HCT116 (cell line): ENCODE data around the gene TMC6. TPM values are rescaled to one million over a fixed set of nuclear protein-coding genes. Genes with fewer than 3 reads are reported as not detected.

Experiments
- ATAC-seq: fragments of 200-7000 bp; cut with Tn5 transposase; 2 replicates; pipeline ENCODE4 v1.9.1; 2020; ENCODE audit warnings: mild to moderate bottlenecking, moderate library complexity
- BruUV-seq: library from RNA; stranded (reverse); fragments of 400-500 nt; replicated peaks from 2 replicates; lab custom pipeline; 2021; lab: Mats Ljungman, UMichigan
- CTCF ChIA-PET: fragments of 300-600 bp; sonication (Branson Sonifier 250); formaldehyde crosslinking; loops from one replicate; lab custom pipeline; 2021; ENCODE audit warnings: antibody characterized with exemption; lab: Charles Lee
- POLR2A ChIA-PET: fragments of 300-600, 350-600 bp; sonication (Branson Sonifier 250); formaldehyde crosslinking; loops from one replicate; lab custom pipeline; 2021; ENCODE audit warnings: antibody characterized with exemption; lab: Charles Lee
- RAD21 ChIA-PET, 2 experiments: fragments of 300-600 bp; sonication (Branson Sonifier 250); formaldehyde crosslinking; loops; one replicate each; lab custom pipeline; 2023; ENCODE audit warnings: low total read pairs in 2 of 2; ENCODE audit not compliant: uncharacterized antibody in 2 of 2, unreplicated experiment in 2 of 2, low non-redundant PET in 1 of 2; lab: Charles Lee
- DNase-seq: peaks from one replicate; pipeline ENCODE4 v3.0.0-alpha.2; 2010; ENCODE audit warnings: low read depth, low spot score
- H2AFZ ChIP-seq: fragments of 200-600 bp; shearing (Covaris generic), sonication (generic); 2 replicates; pipeline ENCODE4 v1.6.1; 2017; ENCODE audit warnings: low read depth, mixed run types, mixed read lengths, antibody characterized with exemption, low read length; ENCODE audit not compliant: poor library complexity, severe bottlenecking
- H3K27ac ChIP-seq: 2 replicates; pipeline ENCODE4 v1.5.1; 2012; ENCODE audit warnings: low read depth, low read length
- H3K27me3 ChIP-seq: fragments of 200-600 bp; sonication (generic); 2 replicates; pipeline ENCODE4 v1.6.1; 2016; ENCODE audit warnings: mixed run types, low read length, mixed read lengths; ENCODE audit not compliant: insufficient read depth
- H3K36me3 ChIP-seq, 2 experiments: fragments of 200-500 bp in 1 of 2; fragments of 200-600 bp in 1 of 2; sonication (Bioruptor generic) in 1 of 2; sonication (generic) in 1 of 2; 2 replicates each; pipeline versions ENCODE4 v1.5.1 to v1.6.1; 2014 to 2016; ENCODE audit warnings: low read length in 2 of 2, inconsistent platforms in 1 of 2, mixed read lengths in 1 of 2, mixed run types in 1 of 2; ENCODE audit not compliant: insufficient read depth in 2 of 2, control insufficient read depth in 1 of 2
- H3K4me1 ChIP-seq, 2 experiments: fragments of 200-600 bp in 1 of 2; sonication (generic) in 1 of 2; 2 replicates each; pipeline versions ENCODE4 v1.5.1 to v1.6.1; 2012 to 2017; ENCODE audit warnings: low read length in 2 of 2, inconsistent platforms in 1 of 2, mild to moderate bottlenecking in 1 of 2, mixed read lengths in 1 of 2, mixed run types in 1 of 2, moderate library complexity in 1 of 2; ENCODE audit not compliant: insufficient read depth in 2 of 2, control insufficient read depth in 1 of 2
- H3K4me2 ChIP-seq: fragments of 200-600 bp; sonication (generic); 2 replicates; pipeline ENCODE4 v1.6.1; 2017; ENCODE audit warnings: mixed run types, low read length, mixed read lengths
- H3K4me3 ChIP-seq, 2 experiments: fragments of 200-600 bp in 1 of 2; sonication (generic) in 1 of 2; replicated peaks in 1 of 2; 2 replicates each; pipeline ENCODE4 v1.5.1; 2011 to 2016; ENCODE audit warnings: low read length in 2 of 2, control low read depth in 1 of 2, low read depth in 1 of 2, mild to moderate bottlenecking in 1 of 2, mixed read lengths in 1 of 2, mixed run types in 1 of 2
- H3K79me2 ChIP-seq: fragments of 200-600 bp; sonication (generic); 2 replicates; pipeline ENCODE4 v1.6.1; 2017; ENCODE audit warnings: mild to moderate bottlenecking, mixed run types, low read length, moderate library complexity, mixed read lengths; ENCODE audit not compliant: insufficient read depth
- H3K9ac ChIP-seq: fragments of 200-600 bp; sonication (generic); 2 replicates; pipeline ENCODE4 v1.6.1; 2016; ENCODE audit warnings: low read length, mixed read lengths
- H3K9me2 ChIP-seq: fragments of 200-600 bp; sonication (generic), shearing (Covaris generic); 2 replicates; pipeline ENCODE4 v1.6.1; 2017; ENCODE audit warnings: mixed run types, mild to moderate bottlenecking, moderate library complexity; ENCODE audit not compliant: insufficient read depth
- H3K9me3 ChIP-seq, 2 experiments: fragments of 200-500 bp in 1 of 2; fragments of 200-600 bp in 1 of 2; sonication (Bioruptor generic) in 1 of 2; sonication (generic) in 1 of 2; 2 replicates each; pipeline ENCODE4 v1.6.1; 2014 to 2017; ENCODE audit warnings: low read length in 2 of 2, mixed read lengths in 2 of 2, inconsistent platforms in 1 of 2, low read depth in 1 of 2, mild to moderate bottlenecking in 1 of 2, mixed run types in 1 of 2, moderate library complexity in 1 of 2; ENCODE audit not compliant: control insufficient read depth in 1 of 2, insufficient read depth in 1 of 2
- H4K20me1 ChIP-seq: fragments of 200-600 bp; sonication (generic), shearing (Covaris generic); 2 replicates; pipeline ENCODE4 v1.6.1; 2017; ENCODE audit warnings: mixed run types, mild to moderate bottlenecking, moderate library complexity; ENCODE audit not compliant: insufficient read depth
- EGR1 ChIP-seq: IDR thresholded peaks from 2 replicates; pipeline ENCODE4 v1.6.1; 2012; ENCODE audit warnings: low read depth
- ELF1 ChIP-seq: IDR thresholded peaks from 2 replicates; pipeline ENCODE4 v1.6.1; 2012; ENCODE audit warnings: low read depth, borderline replicate concordance
- EZH2 ChIP-seq: fragments of 200-600 bp; sonication (generic); IDR thresholded peaks from 2 replicates; pipeline ENCODE4 v1.6.1; 2017; ENCODE audit warnings: antibody characterized with exemption, mixed run types
- EZH2phosphoT487 ChIP-seq: fragments of 200-600 bp; IDR thresholded peaks from 2 replicates; pipeline ENCODE4 v1.6.1; 2018; ENCODE audit warnings: antibody characterized with exemption, borderline replicate concordance
- JUND ChIP-seq: IDR thresholded peaks from 2 replicates; pipeline ENCODE4 v1.6.1; 2012
- POLR2A ChIP-seq: IDR thresholded peaks from 2 replicates; pipeline ENCODE4 v1.7.0; 2011; ENCODE audit warnings: borderline replicate concordance; ENCODE audit not compliant: insufficient read depth, insufficient read length; ENCODE audit errors: extremely low read depth
- POLR2AphosphoS5 ChIP-seq: IDR thresholded peaks from 2 replicates; pipeline ENCODE4 v1.6.1; 2011; ENCODE audit warnings: mild to moderate bottlenecking, low read depth, low read length, moderate library complexity
- RAD21 ChIP-seq: IDR thresholded peaks from 2 replicates; pipeline ENCODE4 v1.6.1; 2012; ENCODE audit warnings: low read depth, mild to moderate bottlenecking
- SIN3A ChIP-seq: IDR thresholded peaks from 2 replicates; pipeline ENCODE4 v1.6.1; 2012; ENCODE audit warnings: low read depth
- SP1 ChIP-seq: IDR thresholded peaks from 2 replicates; pipeline ENCODE4 v1.6.1; 2012; ENCODE audit warnings: low read depth
- SRF ChIP-seq: IDR thresholded peaks from 2 replicates; pipeline ENCODE4 v1.6.1; 2012; ENCODE audit warnings: low read depth
- TCF7L2 ChIP-seq: IDR thresholded peaks from 2 replicates; pipeline ENCODE4 v1.7.0; 2011; ENCODE audit warnings: borderline replicate concordance, inconsistent platforms; ENCODE audit not compliant: insufficient read depth, insufficient read length; ENCODE audit errors: extremely low read depth
- YY1 ChIP-seq: IDR thresholded peaks from 2 replicates; pipeline ENCODE4 v1.6.1; 2011; ENCODE audit warnings: low read length, low read depth, moderate library complexity, mild to moderate bottlenecking; ENCODE audit not compliant: insufficient replicate concordance; ENCODE audit errors: extremely low read depth
- ZFX ChIP-seq: fragments of 450-650 bp; IDR thresholded peaks from 2 replicates; pipeline ENCODE4 v1.6.1; 2017
- ZNF274 ChIP-seq: fragments of 200-500 bp; sonication (Bioruptor generic); IDR thresholded peaks from 2 replicates; pipeline ENCODE4 v1.6.1; 2014; ENCODE audit warnings: mild to moderate bottlenecking, low read depth, low read length, inconsistent platforms
- intact Hi-C: fragments of 100-400 bp; cut with micrococcal nuclease; formaldehyde crosslinking; loops from 2 replicates; pipeline ENCODE4 v1.10.0; 2022
- total RNA-seq: library from RNA; stranded (reverse); gene quantifications from one replicate; pipeline ENCODE4 v1.2.1, GENCODE V29; 2021; ENCODE audit not compliant: unreplicated experiment
- TF ChIP-seq, protein P1 (sequence below), 3 experiments: fragments of 200-600 bp in 1 of 3; sonication (generic) in 1 of 3; IDR thresholded peaks in 2 of 3; conservative IDR thresholded peaks in 1 of 3; 2 replicates each; pipeline ENCODE4 v1.5.1; 2012 to 2017; ENCODE audit warnings: low read depth in 2 of 3, low read length in 2 of 3, antibody characterized with exemption in 1 of 3, borderline replicate concordance in 1 of 3, control low read depth in 1 of 3, mild to moderate bottlenecking in 1 of 3, mixed read lengths in 1 of 3, mixed run types in 1 of 3, moderate library complexity in 1 of 3; ENCODE audit not compliant: insufficient read depth in 1 of 3
- TF ChIP-seq, protein P2 (sequence below): IDR thresholded peaks from 2 replicates; pipeline ENCODE4 v1.6.1; 2012; ENCODE audit warnings: low read depth

Gene TMC6
- total RNA-seq, 1 experiment from 2014 or later: 142 TPM

DNA sequence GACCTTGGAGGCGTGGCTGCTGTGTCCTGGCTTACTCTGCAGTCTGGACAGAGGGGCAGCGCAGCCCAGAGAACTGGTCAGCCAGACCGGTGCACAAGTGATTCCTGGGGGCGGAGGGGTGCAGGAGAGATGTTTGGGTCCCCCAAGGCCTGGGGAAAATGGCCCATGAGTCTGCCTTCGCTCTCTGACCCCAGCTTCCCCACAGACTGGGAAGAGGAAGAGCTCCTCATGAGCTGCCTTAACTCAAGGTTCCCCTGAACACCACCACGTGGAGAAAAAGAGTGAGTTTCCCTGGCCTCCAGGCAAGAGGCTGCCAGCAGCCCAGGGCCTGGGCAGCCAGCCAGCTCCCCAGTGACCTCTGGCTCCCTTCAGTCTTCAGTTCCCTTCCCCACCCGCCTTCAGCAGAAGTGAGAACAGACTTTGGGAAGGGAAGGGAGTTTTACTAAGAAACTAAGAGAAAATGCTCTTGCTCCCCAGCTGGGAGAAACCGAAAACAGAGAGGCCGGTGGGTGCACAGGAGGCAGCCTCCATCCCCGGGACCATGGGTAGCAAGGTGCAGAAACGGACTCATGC is 15.7 kb upstream of the TMC6 start (continued):
- no peak for TF ChIP-seq EZH2
- TF ChIP-seq ZNF274: no peak
- no peak for TF ChIP-seq YY1
- TF ChIP-seq, all 23 proteins: peak for 0

DNA sequence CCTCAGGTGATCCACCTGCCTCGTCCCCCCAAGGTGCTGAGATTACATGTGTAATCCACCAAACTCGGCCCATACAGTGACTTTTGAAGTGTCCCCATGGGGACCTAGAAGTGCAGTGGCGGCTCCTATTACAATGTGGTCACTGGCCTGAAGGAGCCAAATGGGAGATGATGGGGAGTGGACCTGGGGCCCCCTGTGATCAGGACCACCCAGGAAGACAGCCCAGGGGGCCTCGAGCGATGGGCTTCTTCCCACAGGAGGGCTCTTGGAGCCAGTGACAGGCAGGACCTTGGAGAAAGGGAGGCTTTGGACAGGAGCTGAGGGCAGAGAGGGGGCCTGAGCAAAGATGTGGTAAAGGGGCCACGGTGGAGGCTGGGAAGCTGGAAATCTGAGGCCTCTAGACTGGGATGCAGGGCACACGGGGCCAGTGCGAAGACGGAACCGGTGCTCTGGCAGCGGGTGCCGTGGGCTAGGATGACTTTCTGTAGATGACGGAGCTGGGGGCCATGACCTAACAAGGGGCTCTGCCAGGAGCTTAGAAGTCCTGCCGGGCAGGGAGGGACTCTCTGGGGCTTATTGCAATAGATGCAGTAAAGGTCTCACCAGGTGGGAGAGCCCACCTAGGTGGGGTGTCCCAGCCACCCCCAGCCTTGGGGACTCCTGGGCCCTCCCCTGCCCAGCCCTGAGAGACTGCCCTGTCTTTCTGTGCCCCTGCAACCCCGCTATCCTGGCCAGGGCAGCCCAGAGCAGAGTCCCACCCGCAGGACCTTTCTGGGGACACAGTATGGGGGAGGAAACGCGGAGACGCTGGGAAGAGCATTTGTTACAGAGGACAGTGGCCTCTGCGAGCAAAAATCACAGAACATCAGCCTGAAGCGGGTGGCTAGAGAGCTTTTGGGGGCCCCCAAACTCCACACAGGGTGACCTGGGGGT is 14.9 kb upstream of the TMC6 start:
- no TSS peak for BruUV-seq
- RAD21 ChIA-PET: interaction anchor here (0.7 to 1.2 kb wide), 2 partner anchors 33 to 55 kb away, joined by 3 read pairs; no protein-coding TSS in a partner anchor
- intact Hi-C loops: no loop called here

More for the DNA sequence above, 14.9 kb upstream of the TMC6 start:
- ChIA-PET POLR2A (interaction anchor here (0.8 to 1.8 kb wide), 4 partner anchors 8 to 43 kb away, joined by 3 to 9 read pairs (median 6); partner anchors contain the start of genes AFMID and TK1), CTCF (interaction anchor here (1.2 to 1.8 kb wide), 5 partner anchors 19 to 108 kb away, joined by 3 to 6 read pairs (median 4); partner anchors contain the start of genes AFMID and TK1)
- H3K27me3 ChIP-seq: no peaks in the 10 kb centered on the region
- H3K79me2 ChIP-seq: no peaks in the 10 kb centered on the region
- no peaks in the 10 kb centered on the region for H3K36me3 ChIP-seq
- H3K4me3 ChIP-seq: no peak overlapping the region
- H3K27ac ChIP-seq: no peak overlapping the region; the same call in 1 of the 2 replicates
- H3K4me1 ChIP-seq: peaks cover 54 to 73% of the 10 kb centered on the region in 2 experiments
- no peaks in the 10 kb centered on the region for H4K20me1 ChIP-seq
- H3K9me2 ChIP-seq: no peaks in the 10 kb centered on the region
- no peak for ATAC-seq
- peak overlapping the region; percentile 58 for H3K4me2 ChIP-seq
- no peak overlapping the region for H2AFZ ChIP-seq
- TF ChIP-seq POLR2AphosphoS5 (no peak), JUND (no peak), ELF1 (no peak), RAD21 (no peak), SIN3A (no peak), POLR2A (no peak), EGR1 (no peak), ZFX (no peak), EZH2phosphoT487 (no peak), SRF (no peak), SP1 (no peak), TCF7L2 (no peak), YY1 (no peak)
- TF ChIP-seq, protein P1, sequence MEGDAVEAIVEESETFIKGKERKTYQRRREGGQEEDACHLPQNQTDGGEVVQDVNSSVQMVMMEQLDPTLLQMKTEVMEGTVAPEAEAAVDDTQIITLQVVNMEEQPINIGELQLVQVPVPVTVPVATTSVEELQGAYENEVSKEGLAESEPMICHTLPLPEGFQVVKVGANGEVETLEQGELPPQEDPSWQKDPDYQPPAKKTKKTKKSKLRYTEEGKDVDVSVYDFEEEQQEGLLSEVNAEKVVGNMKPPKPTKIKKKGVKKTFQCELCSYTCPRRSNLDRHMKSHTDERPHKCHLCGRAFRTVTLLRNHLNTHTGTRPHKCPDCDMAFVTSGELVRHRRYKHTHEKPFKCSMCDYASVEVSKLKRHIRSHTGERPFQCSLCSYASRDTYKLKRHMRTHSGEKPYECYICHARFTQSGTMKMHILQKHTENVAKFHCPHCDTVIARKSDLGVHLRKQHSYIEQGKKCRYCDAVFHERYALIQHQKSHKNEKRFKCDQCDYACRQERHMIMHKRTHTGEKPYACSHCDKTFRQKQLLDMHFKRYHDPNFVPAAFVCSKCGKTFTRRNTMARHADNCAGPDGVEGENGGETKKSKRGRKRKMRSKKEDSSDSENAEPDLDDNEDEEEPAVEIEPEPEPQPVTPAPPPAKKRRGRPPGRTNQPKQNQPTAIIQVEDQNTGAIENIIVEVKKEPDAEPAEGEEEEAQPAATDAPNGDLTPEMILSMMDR (IDR thresholded peaks at IDR 0.05 in 2 of 3, conservative IDR thresholded peaks at IDR 0.05 in 1 of 3; ENCODE audit: borderline replicate concordance in 1 of 3, insufficient read depth in 1 of 3, low read depth in 2 of 3, low read length in 2 of 3): no peak
- TF ChIP-seq, protein P2, sequence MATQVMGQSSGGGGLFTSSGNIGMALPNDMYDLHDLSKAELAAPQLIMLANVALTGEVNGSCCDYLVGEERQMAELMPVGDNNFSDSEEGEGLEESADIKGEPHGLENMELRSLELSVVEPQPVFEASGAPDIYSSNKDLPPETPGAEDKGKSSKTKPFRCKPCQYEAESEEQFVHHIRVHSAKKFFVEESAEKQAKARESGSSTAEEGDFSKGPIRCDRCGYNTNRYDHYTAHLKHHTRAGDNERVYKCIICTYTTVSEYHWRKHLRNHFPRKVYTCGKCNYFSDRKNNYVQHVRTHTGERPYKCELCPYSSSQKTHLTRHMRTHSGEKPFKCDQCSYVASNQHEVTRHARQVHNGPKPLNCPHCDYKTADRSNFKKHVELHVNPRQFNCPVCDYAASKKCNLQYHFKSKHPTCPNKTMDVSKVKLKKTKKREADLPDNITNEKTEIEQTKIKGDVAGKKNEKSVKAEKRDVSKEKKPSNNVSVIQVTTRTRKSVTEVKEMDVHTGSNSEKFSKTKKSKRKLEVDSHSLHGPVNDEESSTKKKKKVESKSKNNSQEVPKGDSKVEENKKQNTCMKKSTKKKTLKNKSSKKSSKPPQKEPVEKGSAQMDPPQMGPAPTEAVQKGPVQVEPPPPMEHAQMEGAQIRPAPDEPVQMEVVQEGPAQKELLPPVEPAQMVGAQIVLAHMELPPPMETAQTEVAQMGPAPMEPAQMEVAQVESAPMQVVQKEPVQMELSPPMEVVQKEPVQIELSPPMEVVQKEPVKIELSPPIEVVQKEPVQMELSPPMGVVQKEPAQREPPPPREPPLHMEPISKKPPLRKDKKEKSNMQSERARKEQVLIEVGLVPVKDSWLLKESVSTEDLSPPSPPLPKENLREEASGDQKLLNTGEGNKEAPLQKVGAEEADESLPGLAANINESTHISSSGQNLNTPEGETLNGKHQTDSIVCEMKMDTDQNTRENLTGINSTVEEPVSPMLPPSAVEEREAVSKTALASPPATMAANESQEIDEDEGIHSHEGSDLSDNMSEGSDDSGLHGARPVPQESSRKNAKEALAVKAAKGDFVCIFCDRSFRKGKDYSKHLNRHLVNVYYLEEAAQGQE: no peak
- DNase-seq: no peak
- H3K9ac ChIP-seq: peak overlapping the region; percentile 31; the same call in 1 of the 2 replicates
- H3K9me3 ChIP-seq: no peaks in the 10 kb centered on the region
